ENCODE results near the gene PRSS48. TPM values are rescaled to one million over a fixed set of nuclear protein-coding genes. Genes with fewer than 3 reads are reported as not detected.

PRSS48 gene
- total and polyA plus RNA-seq, 2 of the 4 experiments (the other 2 are of a cell fraction), result not detected

GRCh38 chr4:151324124-151324751 is 47.3 kb downstream of the PRSS48 start:
- POLR2A ChIA-PET (ENCODE audit: unreplicated experiment), result interaction anchor here (0.6 kb wide), 1 partner anchor 810 kb away, joined by 3 read pairs; no protein-coding TSS in a partner anchor
- H2AK5ac ChIP-seq (ENCODE audit: low read depth, low read length), result no peak overlapping the region; the same call in 1 of the 2 replicates
- H2BK5ac ChIP-seq (ENCODE audit: low read depth, low read length, poor library complexity, severe bottlenecking), result no peak overlapping the region
- WGBS, 2 experiments (ENCODE audit: extremely low coverage in 2 of 2, insufficient read length in 1 of 2), result 0% methylated on average over 1 of the region's 12 CpGs; no CpG with 5 or more reads in 1 of the 2 experiments
- no peaks in the 10 kb centered on the region; the same call in 1 of the 2 replicates for H3K27me3 ChIP-seq (ENCODE audit: control insufficient read depth, insufficient read depth, low read length)
- no peak overlapping the region for H2BK15ac ChIP-seq (ENCODE audit: low read depth, low read length)
- no peak overlapping the region for H2BK20ac ChIP-seq (ENCODE audit: low read depth, low read length)
- H3K4ac ChIP-seq (ENCODE audit: low read depth, low read length), result no peak overlapping the region
- H3K23ac ChIP-seq (ENCODE audit: low read depth, low read length), result no peak overlapping the region
- H3K56ac ChIP-seq (ENCODE audit: extremely low read depth, insufficient read depth, low read length), result no peak overlapping the region
- no peak overlapping the region for H4K5ac ChIP-seq (ENCODE audit: low read depth, low read length)
- no peak overlapping the region for H3K4me3 ChIP-seq (ENCODE audit: insufficient read depth, low read depth, low read length)
- no peaks in the 10 kb centered on the region for H3K9me1 ChIP-seq (ENCODE audit: insufficient read depth, low read length)
- no peak overlapping the region for H4K91ac ChIP-seq (ENCODE audit: insufficient read depth, low read depth, low read length)
- CTCF ChIA-PET, result no interaction called here
- intact Hi-C loops (cut with micrococcal nuclease) (loop anchor here (10.0 kb wide), 1 partner anchor 149 kb away; no protein-coding TSS in a partner anchor), in situ Hi-C loops (cut with MboI; ENCODE audit: low sequenced_read_pairs) (no loop called here), dilution Hi-C loops (cut with HindIII; ENCODE audit: low sequenced_read_pairs, unreplicated experiment) (no loop called here)
- ATAC-seq (ENCODE audit: low read depth) (no peak), DNase-seq (no peak)
- no peak overlapping the region for H3K9ac ChIP-seq (ENCODE audit: low read depth, low read length)
- H3K36me3 ChIP-seq (ENCODE audit: control insufficient read depth, insufficient read depth, low read length), result no peaks in the 10 kb centered on the region
- no peak overlapping the region for H3K14ac ChIP-seq (replicated peaks; ENCODE audit: low read depth, low read length)
- no peak overlapping the region for H2BK120ac ChIP-seq (ENCODE audit: low read depth, low read length)
- H2AK9ac ChIP-seq (replicated peaks; ENCODE audit: low read depth, low read length, poor library complexity), result no peak overlapping the region
- H3K18ac ChIP-seq (ENCODE audit: low read depth, low read length), result no peak overlapping the region
- peak overlapping the region; percentile 82 for H3K4me2 ChIP-seq (ENCODE audit: low read depth, low read length)
- no peak overlapping the region for H2AFZ ChIP-seq (replicated peaks; ENCODE audit: low read length, poor library complexity)
- H4K8ac ChIP-seq (ENCODE audit: low read depth in 2 of 2, low read length in 2 of 2), result 0 out of 4 replicates have a peak overlapping the region, but pooled peaks of 1 of the 2 experiments have one; percentile 32
- H3K27ac ChIP-seq (ENCODE audit: insufficient read depth, low read length), result no peak overlapping the region
- H3K9me3 ChIP-seq (ENCODE audit: control insufficient read depth, insufficient read depth, low read length), result no peaks in the 10 kb centered on the region
- no TSS peak for BruUV-seq (replicated peaks)
- H3K4me1 ChIP-seq (ENCODE audit: control insufficient read depth, insufficient read depth, low read length), result no peaks in the 10 kb centered on the region
- 0 out of 4 replicates have a peak, but pooled peaks cover 0 to 3% of the 10 kb centered on the region in 2 experiments for H3K79me1 ChIP-seq (ENCODE audit: low read depth in 1 of 2, low read length in 2 of 2)
- no peak for TF ChIP-seq MAZ (IDR thresholded peaks at IDR 0.05; ENCODE audit: borderline replicate concordance, low read depth, low read length)
- TF ChIP-seq, protein P1, sequence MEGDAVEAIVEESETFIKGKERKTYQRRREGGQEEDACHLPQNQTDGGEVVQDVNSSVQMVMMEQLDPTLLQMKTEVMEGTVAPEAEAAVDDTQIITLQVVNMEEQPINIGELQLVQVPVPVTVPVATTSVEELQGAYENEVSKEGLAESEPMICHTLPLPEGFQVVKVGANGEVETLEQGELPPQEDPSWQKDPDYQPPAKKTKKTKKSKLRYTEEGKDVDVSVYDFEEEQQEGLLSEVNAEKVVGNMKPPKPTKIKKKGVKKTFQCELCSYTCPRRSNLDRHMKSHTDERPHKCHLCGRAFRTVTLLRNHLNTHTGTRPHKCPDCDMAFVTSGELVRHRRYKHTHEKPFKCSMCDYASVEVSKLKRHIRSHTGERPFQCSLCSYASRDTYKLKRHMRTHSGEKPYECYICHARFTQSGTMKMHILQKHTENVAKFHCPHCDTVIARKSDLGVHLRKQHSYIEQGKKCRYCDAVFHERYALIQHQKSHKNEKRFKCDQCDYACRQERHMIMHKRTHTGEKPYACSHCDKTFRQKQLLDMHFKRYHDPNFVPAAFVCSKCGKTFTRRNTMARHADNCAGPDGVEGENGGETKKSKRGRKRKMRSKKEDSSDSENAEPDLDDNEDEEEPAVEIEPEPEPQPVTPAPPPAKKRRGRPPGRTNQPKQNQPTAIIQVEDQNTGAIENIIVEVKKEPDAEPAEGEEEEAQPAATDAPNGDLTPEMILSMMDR (conservative IDR thresholded peaks at IDR 0.05; ENCODE audit: low read depth, low read length), result no peak
- no peak for TF ChIP-seq MAFK (IDR thresholded peaks at IDR 0.05; ENCODE audit: low read depth, low read length)
- no peak for TF ChIP-seq USF2 (IDR thresholded peaks at IDR 0.05; ENCODE audit: low read depth, low read length)
- no peak for TF ChIP-seq RCOR1 (IDR thresholded peaks at IDR 0.05; ENCODE audit: insufficient replicate concordance, low read length)
- no peak for TF ChIP-seq RAD21 (IDR thresholded peaks at IDR 0.05; ENCODE audit: low read length)
- TF ChIP-seq BHLHE40 (IDR thresholded peaks at IDR 0.05; ENCODE audit: low read depth, low read length), result no peak
- TF ChIP-seq FOS (IDR thresholded peaks at IDR 0.05; ENCODE audit: low read depth, low read length), result no peak
- TF ChIP-seq MXI1 (IDR thresholded peaks at IDR 0.05; ENCODE audit: borderline replicate concordance, low read depth, low read length), result no peak
- no peak for TF ChIP-seq CHD1 (IDR thresholded peaks at IDR 0.05; ENCODE audit: low read depth, low read length)
- TF ChIP-seq, protein P2, sequence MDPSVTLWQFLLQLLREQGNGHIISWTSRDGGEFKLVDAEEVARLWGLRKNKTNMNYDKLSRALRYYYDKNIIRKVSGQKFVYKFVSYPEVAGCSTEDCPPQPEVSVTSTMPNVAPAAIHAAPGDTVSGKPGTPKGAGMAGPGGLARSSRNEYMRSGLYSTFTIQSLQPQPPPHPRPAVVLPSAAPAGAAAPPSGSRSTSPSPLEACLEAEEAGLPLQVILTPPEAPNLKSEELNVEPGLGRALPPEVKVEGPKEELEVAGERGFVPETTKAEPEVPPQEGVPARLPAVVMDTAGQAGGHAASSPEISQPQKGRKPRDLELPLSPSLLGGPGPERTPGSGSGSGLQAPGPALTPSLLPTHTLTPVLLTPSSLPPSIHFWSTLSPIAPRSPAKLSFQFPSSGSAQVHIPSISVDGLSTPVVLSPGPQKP (IDR thresholded peaks at IDR 0.05; ENCODE audit: borderline replicate concordance, low read depth, low read length), result no peak
- no peak for TF ChIP-seq POLR2A (IDR thresholded peaks at IDR 0.05; ENCODE audit: low read depth, low read length)
- no peak for TF ChIP-seq CEBPB (IDR thresholded peaks at IDR 0.05; ENCODE audit: low read depth, low read length)
- no peak for TF ChIP-seq NFE2L2 (IDR thresholded peaks at IDR 0.05; ENCODE audit: low read depth, low read length)
- TF ChIP-seq SMC3 (IDR thresholded peaks at IDR 0.05; ENCODE audit: low read depth, low read length), result no peak
- TF ChIP-seq RFX5 (IDR thresholded peaks at IDR 0.05; ENCODE audit: low read depth, low read length), result no peak
- no peaks in the 10 kb centered on the region for H4K20me1 ChIP-seq (ENCODE audit: insufficient read depth, low read length)

All from IMR-90 (cell line).